Measurements from ENCODE around the gene ITSN1.

Gene ITSN1

DNA sequence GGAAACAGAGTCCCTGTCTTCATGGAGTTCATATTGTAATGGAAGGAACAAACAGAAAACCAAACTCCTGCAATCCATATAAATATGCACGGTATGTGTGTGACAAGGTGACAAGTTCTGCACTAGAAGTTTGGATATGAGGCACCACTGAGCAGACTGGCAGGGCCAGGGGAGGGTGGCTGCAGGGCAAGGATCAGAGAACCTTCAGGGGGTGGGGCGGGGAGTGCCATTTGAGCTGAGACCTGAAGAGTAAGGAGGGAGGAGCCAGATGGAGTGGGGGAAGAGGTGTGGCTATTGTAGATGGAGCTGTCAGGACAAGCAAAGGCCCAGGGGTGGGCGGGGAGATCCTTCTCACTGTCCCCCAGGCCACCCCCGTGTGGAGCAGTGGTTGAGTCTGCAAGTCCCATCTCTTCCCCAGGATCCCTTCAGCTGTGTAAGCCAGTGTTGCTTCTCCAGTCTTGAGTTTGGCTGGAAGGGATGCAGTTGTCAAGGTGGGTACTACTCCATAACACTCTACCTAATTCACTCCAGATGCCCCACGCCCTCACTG lies 196.9 kb downstream of the ITSN1 start:
- Histone ChIP-seq H3K4me1 (ENCODE audit: control insufficient read depth, low read length) (no peaks in the 10 kb centered on the region), H3K27me3 (ENCODE audit: control insufficient read depth, low read length) (no peaks in the 10 kb centered on the region), H3K36me3 (ENCODE audit: control insufficient read depth, low read length) (no peaks in the 10 kb centered on the region), H3K9me2 (replicated peaks; ENCODE audit: control insufficient read depth, low read length) (no peaks in the 10 kb centered on the region), H3F3A (ENCODE audit: control insufficient read depth, insufficient read depth) (no peaks in the 10 kb centered on the region), H3K27ac (ENCODE audit: low read depth, low read length) (no peak overlapping the region), H3K79me2 (ENCODE audit: control insufficient read depth, low read length) (no peaks in the 10 kb centered on the region), H3K4me2 (ENCODE audit: low read length) (no peak overlapping the region), H3K4me3 (ENCODE audit: low read length) (no peak overlapping the region), H3K9me3 (ENCODE audit: control insufficient read depth, insufficient read depth, low read length) (no peaks in the 10 kb centered on the region), H4K20me1 (ENCODE audit: control insufficient read depth, insufficient read depth, low read depth, low read length) (no peaks in the 10 kb centered on the region)
- no peak for TF ChIP-seq EZH2phosphoT487 (IDR thresholded peaks at IDR 0.05; ENCODE audit: borderline replicate concordance, low read length)
- no peak for TF ChIP-seq CTCF (IDR thresholded peaks at IDR 0.05; ENCODE audit: low read depth, low read length, poor library complexity, severe bottlenecking)

- Histone ChIP-seq H3K27me3 (ENCODE audit: control insufficient read depth, low read length) (no peaks in the 10 kb centered on the region), H3K4me1 (ENCODE audit: control insufficient read depth, low read length) (no peaks in the 10 kb centered on the region), H3K4me3 (ENCODE audit: low read length) (no peak overlapping the region), H3F3A (ENCODE audit: control insufficient read depth, insufficient read depth) (no peaks in the 10 kb centered on the region), H3K36me3 (ENCODE audit: control insufficient read depth, low read length) (no peaks in the 10 kb centered on the region), H3K9me3 (ENCODE audit: control insufficient read depth, insufficient read depth, low read length) (no peaks in the 10 kb centered on the region), H3K79me2 (ENCODE audit: control insufficient read depth, low read length) (no peaks in the 10 kb centered on the region), H3K4me2 (ENCODE audit: low read length) (no peak overlapping the region), H4K20me1 (ENCODE audit: control insufficient read depth, insufficient read depth, low read depth, low read length) (no peaks in the 10 kb centered on the region), H3K9me2 (replicated peaks; ENCODE audit: control insufficient read depth, low read length) (no peaks in the 10 kb centered on the region), H3K27ac (ENCODE audit: low read depth, low read length) (no peak overlapping the region)
- TF ChIP-seq EZH2phosphoT487 (IDR thresholded peaks at IDR 0.05; ENCODE audit: borderline replicate concordance, low read length): no peak
- TF ChIP-seq CTCF (IDR thresholded peaks at IDR 0.05; ENCODE audit: low read depth, low read length, poor library complexity, severe bottlenecking): no peak
These were observed 197.5 kb downstream of the ITSN1 start for GRCh38 chr21:33839806-33840205.

- H3K36me3 ChIP-seq (ENCODE audit: control insufficient read depth, low read length): no peaks in the 10 kb centered on the region
- H4K20me1 ChIP-seq (ENCODE audit: control insufficient read depth, insufficient read depth, low read depth, low read length): no peaks in the 10 kb centered on the region
- no peak overlapping the region for H3K4me2 ChIP-seq (ENCODE audit: low read length)
- TF ChIP-seq CTCF (IDR thresholded peaks at IDR 0.05; ENCODE audit: low read depth, low read length, poor library complexity, severe bottlenecking) (no peak), EZH2phosphoT487 (IDR thresholded peaks at IDR 0.05; ENCODE audit: borderline replicate concordance, low read length) (no peak)
- no peaks in the 10 kb centered on the region for H3K4me1 ChIP-seq (ENCODE audit: control insufficient read depth, low read length)
- no peaks in the 10 kb centered on the region for H3K27me3 ChIP-seq (ENCODE audit: control insufficient read depth, low read length)
- H3K27ac ChIP-seq (ENCODE audit: low read depth, low read length): no peak overlapping the region
- H3K9me2 ChIP-seq (replicated peaks; ENCODE audit: control insufficient read depth, low read length): no peaks in the 10 kb centered on the region
- no peaks in the 10 kb centered on the region for H3K9me3 ChIP-seq (ENCODE audit: control insufficient read depth, insufficient read depth, low read length)
- no peaks in the 10 kb centered on the region for H3F3A ChIP-seq (ENCODE audit: control insufficient read depth, insufficient read depth)
- H3K4me3 ChIP-seq (ENCODE audit: low read length): no peak overlapping the region
- H3K79me2 ChIP-seq (ENCODE audit: control insufficient read depth, low read length): no peaks in the 10 kb centered on the region
These were observed 198.5 kb downstream of the ITSN1 start for GRCh38 chr21:33840771-33841170.

Data from DOHH2 (cell line).